SK-N-SH treated with all-trans-retinoic acid at 6 μM for 48 hours (cell line): ENCODE results near the gene TTLL10.

Source experiments
- ATAC-seq: fragments of 200-7000 bp; cut with Tn5 transposase; 3 replicates; pipeline ENCODE4 v1.9.1; 2020; ENCODE audit warnings: mild to moderate bottlenecking, moderate library complexity
- ARNTL ChIP-seq: fragments of 450-650 bp; formaldehyde crosslinking; IDR thresholded peaks from 2 replicates; pipeline ENCODE4 v1.5.0; 2020; ENCODE audit warnings: low read depth, mild to moderate bottlenecking, moderate library complexity, borderline replicate concordance
- BACH2 ChIP-seq: fragments of 250-450 bp; sonication (Bioruptor Pico); IDR thresholded peaks from 2 replicates; pipeline ENCODE4 v1.9.0; 2021; ENCODE audit warnings: mild to moderate bottlenecking, borderline replicate concordance
- CSDC2 ChIP-seq: fragments of 250-450 bp; sonication (Bioruptor Pico); IDR thresholded peaks from 2 replicates; pipeline ENCODE4 v1.5.0; 2020; ENCODE audit warnings: mild to moderate bottlenecking, moderate library complexity
- ESRRG ChIP-seq: fragments of 250-450 bp; sonication (Bioruptor Pico); IDR thresholded peaks from 2 replicates; pipeline ENCODE4 v1.6.1; 2021; ENCODE audit warnings: mild to moderate bottlenecking
- GLIS3 ChIP-seq: fragments of 250-450 bp; sonication (Bioruptor Pico); IDR thresholded peaks from 2 replicates; pipeline ENCODE4 v1.5.0; 2020; ENCODE audit warnings: mild to moderate bottlenecking, moderate library complexity
- ISL1 ChIP-seq: fragments of 250-450 bp; sonication (Bioruptor Pico); IDR thresholded peaks from 2 replicates; pipeline ENCODE4 v2.1.2; 2022; ENCODE audit warnings: mild to moderate bottlenecking, moderate library complexity
- PPARA ChIP-seq: fragments of 250-450 bp; sonication (Bioruptor Pico); IDR thresholded peaks from 2 replicates; pipeline ENCODE4 v1.5.0; 2020; ENCODE audit warnings: mild to moderate bottlenecking, borderline replicate concordance
- RARB ChIP-seq: fragments of 250-450 bp; sonication (Bioruptor Pico); IDR thresholded peaks from 2 replicates; pipeline ENCODE4 v1.8.0; 2021; ENCODE audit warnings: mild to moderate bottlenecking, moderate library complexity
- SNAI2 ChIP-seq: fragments of 250-450 bp; sonication (Bioruptor Pico); IDR thresholded peaks from 2 replicates; pipeline ENCODE4 v1.5.0; 2020; ENCODE audit warnings: mild to moderate bottlenecking, moderate library complexity
- TCF4 ChIP-seq: fragments of 250-450 bp; sonication (Bioruptor Pico); IDR thresholded peaks from 2 replicates; pipeline ENCODE4 v1.8.0; 2021; ENCODE audit warnings: mild to moderate bottlenecking, moderate library complexity, borderline replicate concordance
- ZC3H10 ChIP-seq: fragments of 250-450 bp; sonication (Bioruptor Pico); IDR thresholded peaks from 2 replicates; pipeline ENCODE4 v1.5.1; 2021; ENCODE audit warnings: mild to moderate bottlenecking, moderate library complexity
- ZFP3 ChIP-seq: fragments of 250-450 bp; sonication (Bioruptor Pico); IDR thresholded peaks from 2 replicates; pipeline ENCODE4 v1.5.0; 2020; ENCODE audit warnings: mild to moderate bottlenecking, moderate library complexity
- ZFP30 ChIP-seq: fragments of 450-650 bp; formaldehyde crosslinking; IDR thresholded peaks from 2 replicates; pipeline ENCODE4 v1.5.0; 2022; ENCODE audit warnings: mild to moderate bottlenecking, moderate library complexity
- ZNF565 ChIP-seq: fragments of 450-650 bp; formaldehyde crosslinking; conservative IDR thresholded peaks from 2 replicates; pipeline ENCODE4 v1.5.0; 2020; ENCODE audit warnings: low read depth, mild to moderate bottlenecking, moderate library complexity
- ZNF70 ChIP-seq: fragments of 450-650 bp; formaldehyde crosslinking; IDR thresholded peaks from 2 replicates; pipeline ENCODE4 v1.5.0; 2020; ENCODE audit warnings: mild to moderate bottlenecking, moderate library complexity
- ZNF8 ChIP-seq: fragments of 450-650 bp; formaldehyde crosslinking; IDR thresholded peaks from 2 replicates; pipeline ENCODE4 v1.5.0; 2020; ENCODE audit warnings: mild to moderate bottlenecking, moderate library complexity
- TF ChIP-seq, protein P1 (sequence below): fragments of 250-450 bp; sonication (Bioruptor Pico); IDR thresholded peaks from 2 replicates; pipeline ENCODE4 v1.5.1; 2021; ENCODE audit warnings: mild to moderate bottlenecking, moderate library complexity
- TF ChIP-seq, protein P2 (sequence below): fragments of 250-450 bp; sonication (Bioruptor Pico); IDR thresholded peaks from 2 replicates; pipeline ENCODE4 v1.5.1; 2020; ENCODE audit warnings: low read depth, mild to moderate bottlenecking, moderate library complexity
- TF ChIP-seq, protein P3 (sequence below): fragments of 250-450 bp; sonication (Bioruptor Pico); IDR thresholded peaks from 2 replicates; pipeline ENCODE4 v1.8.0; 2020; ENCODE audit warnings: mild to moderate bottlenecking, moderate library complexity, borderline replicate concordance
- TF ChIP-seq, protein P4 (sequence below): fragments of 250-450 bp; sonication (Bioruptor Pico); IDR thresholded peaks from 2 replicates; pipeline ENCODE4 v1.5.0; 2020; ENCODE audit warnings: mild to moderate bottlenecking, moderate library complexity
- TF ChIP-seq, protein P5 (sequence below): fragments of 250-450 bp; sonication (Bioruptor Pico); IDR thresholded peaks from 2 replicates; pipeline ENCODE4 v1.8.0; 2021; ENCODE audit warnings: low read depth, mild to moderate bottlenecking, moderate library complexity, borderline replicate concordance

The TTLL10 gene

DNA sequence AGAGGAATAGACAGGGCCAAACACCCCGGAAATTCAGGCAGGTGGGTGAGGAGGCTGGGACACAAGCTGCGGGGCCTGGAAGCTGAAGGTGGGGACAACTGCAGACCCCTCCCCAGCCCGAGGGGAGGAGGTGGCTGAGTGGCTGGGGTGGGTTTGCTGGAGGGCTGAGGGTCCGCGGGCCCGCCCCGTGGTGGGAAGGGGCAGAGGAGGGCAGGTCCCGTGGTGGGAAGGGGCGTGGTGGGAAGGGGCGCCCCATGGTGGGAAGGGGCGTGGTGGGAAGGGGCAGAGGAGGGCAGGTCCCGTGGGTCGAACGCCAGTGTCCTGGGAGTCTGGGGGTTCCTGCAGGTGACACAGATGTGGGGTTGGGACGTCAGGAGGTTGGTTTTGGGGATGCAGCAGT is 24.3 kb upstream of the TTLL10 start:
- TF ChIP-seq PPARA (no peak), RARB (CRISPR knock-in tag) (no peak), SNAI2 (CRISPR knock-in tag) (no peak), ZFP30 (CRISPR knock-in tag) (no peak), ZNF70 (no peak), GLIS3 (CRISPR knock-in tag) (no peak), ISL1 (no peak), ZFP3 (CRISPR knock-in tag) (no peak), BACH2 (CRISPR knock-in tag) (no peak), ZNF8 (no peak), ZNF565 (CRISPR knock-in tag) (no peak), CSDC2 (CRISPR knock-in tag) (no peak), ESRRG (no peak)
- TF ChIP-seq, protein P1, sequence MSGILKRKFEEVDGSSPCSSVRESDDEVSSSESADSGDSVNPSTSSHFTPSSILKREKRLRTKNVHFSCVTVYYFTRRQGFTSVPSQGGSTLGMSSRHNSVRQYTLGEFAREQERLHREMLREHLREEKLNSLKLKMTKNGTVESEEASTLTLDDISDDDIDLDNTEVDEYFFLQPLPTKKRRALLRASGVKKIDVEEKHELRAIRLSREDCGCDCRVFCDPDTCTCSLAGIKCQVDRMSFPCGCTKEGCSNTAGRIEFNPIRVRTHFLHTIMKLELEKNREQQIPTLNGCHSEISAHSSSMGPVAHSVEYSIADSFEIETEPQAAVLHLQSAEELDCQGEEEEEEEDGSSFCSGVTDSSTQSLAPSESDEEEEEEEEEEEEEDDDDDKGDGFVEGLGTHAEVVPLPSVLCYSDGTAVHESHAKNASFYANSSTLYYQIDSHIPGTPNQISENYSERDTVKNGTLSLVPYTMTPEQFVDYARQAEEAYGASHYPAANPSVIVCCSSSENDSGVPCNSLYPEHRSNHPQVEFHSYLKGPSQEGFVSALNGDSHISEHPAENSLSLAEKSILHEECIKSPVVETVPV (CRISPR knock-in tag), result no peak
- TF ChIP-seq, protein P2, sequence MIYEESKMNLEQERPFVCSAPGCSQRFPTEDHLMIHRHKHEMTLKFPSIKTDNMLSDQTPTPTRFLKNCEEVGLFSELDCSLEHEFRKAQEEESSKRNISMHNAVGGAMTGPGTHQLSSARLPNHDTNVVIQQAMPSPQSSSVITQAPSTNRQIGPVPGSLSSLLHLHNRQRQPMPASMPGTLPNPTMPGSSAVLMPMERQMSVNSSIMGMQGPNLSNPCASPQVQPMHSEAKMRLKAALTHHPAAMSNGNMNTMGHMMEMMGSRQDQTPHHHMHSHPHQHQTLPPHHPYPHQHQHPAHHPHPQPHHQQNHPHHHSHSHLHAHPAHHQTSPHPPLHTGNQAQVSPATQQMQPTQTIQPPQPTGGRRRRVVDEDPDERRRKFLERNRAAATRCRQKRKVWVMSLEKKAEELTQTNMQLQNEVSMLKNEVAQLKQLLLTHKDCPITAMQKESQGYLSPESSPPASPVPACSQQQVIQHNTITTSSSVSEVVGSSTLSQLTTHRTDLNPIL (CRISPR knock-in tag), result no peak
- TF ChIP-seq, protein P3, sequence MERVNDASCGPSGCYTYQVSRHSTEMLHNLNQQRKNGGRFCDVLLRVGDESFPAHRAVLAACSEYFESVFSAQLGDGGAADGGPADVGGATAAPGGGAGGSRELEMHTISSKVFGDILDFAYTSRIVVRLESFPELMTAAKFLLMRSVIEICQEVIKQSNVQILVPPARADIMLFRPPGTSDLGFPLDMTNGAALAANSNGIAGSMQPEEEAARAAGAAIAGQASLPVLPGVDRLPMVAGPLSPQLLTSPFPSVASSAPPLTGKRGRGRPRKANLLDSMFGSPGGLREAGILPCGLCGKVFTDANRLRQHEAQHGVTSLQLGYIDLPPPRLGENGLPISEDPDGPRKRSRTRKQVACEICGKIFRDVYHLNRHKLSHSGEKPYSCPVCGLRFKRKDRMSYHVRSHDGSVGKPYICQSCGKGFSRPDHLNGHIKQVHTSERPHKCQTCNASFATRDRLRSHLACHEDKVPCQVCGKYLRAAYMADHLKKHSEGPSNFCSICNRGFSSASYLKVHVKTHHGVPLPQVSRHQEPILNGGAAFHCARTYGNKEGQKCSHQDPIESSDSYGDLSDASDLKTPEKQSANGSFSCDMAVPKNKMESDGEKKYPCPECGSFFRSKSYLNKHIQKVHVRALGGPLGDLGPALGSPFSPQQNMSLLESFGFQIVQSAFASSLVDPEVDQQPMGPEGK (CRISPR knock-in tag), result no peak
- TF ChIP-seq, protein P4, sequence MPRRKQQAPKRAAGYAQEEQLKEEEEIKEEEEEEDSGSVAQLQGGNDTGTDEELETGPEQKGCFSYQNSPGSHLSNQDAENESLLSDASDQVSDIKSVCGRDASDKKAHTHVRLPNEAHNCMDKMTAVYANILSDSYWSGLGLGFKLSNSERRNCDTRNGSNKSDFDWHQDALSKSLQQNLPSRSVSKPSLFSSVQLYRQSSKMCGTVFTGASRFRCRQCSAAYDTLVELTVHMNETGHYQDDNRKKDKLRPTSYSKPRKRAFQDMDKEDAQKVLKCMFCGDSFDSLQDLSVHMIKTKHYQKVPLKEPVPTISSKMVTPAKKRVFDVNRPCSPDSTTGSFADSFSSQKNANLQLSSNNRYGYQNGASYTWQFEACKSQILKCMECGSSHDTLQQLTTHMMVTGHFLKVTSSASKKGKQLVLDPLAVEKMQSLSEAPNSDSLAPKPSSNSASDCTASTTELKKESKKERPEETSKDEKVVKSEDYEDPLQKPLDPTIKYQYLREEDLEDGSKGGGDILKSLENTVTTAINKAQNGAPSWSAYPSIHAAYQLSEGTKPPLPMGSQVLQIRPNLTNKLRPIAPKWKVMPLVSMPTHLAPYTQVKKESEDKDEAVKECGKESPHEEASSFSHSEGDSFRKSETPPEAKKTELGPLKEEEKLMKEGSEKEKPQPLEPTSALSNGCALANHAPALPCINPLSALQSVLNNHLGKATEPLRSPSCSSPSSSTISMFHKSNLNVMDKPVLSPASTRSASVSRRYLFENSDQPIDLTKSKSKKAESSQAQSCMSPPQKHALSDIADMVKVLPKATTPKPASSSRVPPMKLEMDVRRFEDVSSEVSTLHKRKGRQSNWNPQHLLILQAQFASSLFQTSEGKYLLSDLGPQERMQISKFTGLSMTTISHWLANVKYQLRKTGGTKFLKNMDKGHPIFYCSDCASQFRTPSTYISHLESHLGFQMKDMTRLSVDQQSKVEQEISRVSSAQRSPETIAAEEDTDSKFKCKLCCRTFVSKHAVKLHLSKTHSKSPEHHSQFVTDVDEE (CRISPR knock-in tag), result no peak
- no peak for ATAC-seq

DNA sequence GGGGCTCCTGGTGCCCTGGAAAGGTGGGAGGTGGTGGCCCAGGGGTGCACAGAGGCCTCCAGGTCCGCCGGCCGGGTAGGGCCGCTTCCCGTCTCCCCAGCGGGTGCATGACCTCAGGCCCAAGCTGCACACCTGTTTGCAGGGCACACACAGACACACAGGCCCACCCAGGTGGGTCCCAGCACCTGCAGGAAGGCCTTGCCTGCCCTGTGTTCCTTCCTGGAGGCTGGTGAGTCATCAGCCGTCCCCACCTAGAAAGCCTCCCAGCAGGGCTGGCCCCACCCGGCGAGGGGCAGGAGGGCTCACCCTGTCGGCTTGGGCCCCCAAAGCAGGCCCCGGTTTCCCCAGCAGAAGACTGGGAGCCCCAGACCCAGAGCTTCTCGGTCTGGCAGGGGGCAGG is 23.6 kb upstream of the TTLL10 start:
- no peak for ATAC-seq
- TF ChIP-seq, protein P5, sequence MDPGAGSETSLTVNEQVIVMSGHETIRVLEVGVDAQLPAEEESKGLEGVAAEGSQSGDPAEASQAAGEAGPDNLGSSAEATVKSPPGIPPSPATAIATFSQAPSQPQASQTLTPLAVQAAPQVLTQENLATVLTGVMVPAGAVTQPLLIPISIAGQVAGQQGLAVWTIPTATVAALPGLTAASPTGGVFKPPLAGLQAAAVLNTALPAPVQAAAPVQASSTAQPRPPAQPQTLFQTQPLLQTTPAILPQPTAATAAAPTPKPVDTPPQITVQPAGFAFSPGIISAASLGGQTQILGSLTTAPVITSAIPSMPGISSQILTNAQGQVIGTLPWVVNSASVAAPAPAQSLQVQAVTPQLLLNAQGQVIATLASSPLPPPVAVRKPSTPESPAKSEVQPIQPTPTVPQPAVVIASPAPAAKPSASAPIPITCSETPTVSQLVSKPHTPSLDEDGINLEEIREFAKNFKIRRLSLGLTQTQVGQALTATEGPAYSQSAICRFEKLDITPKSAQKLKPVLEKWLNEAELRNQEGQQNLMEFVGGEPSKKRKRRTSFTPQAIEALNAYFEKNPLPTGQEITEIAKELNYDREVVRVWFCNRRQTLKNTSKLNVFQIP (CRISPR knock-in tag), result no peak
- TF ChIP-seq, protein P1 (CRISPR knock-in tag), result no peak
- TF ChIP-seq ISL1, result no peak
- TF ChIP-seq, protein P2 (CRISPR knock-in tag), result no peak
- no peak for TF ChIP-seq ARNTL
- TF ChIP-seq ZC3H10, result no peak
- TF ChIP-seq ZNF8, result no peak
- TF ChIP-seq SNAI2 (CRISPR knock-in tag), result no peak
- no peak for TF ChIP-seq TCF4
- TF ChIP-seq ZNF565 (CRISPR knock-in tag), result no peak
- no peak for TF ChIP-seq ESRRG
- TF ChIP-seq ZNF70, result no peak
- no peak for TF ChIP-seq ZFP30 (CRISPR knock-in tag)
- TF ChIP-seq ZFP3 (CRISPR knock-in tag), result no peak
- TF ChIP-seq, protein P4 (CRISPR knock-in tag), result no peak
- TF ChIP-seq GLIS3 (CRISPR knock-in tag), result no peak
- no peak for TF ChIP-seq RARB (CRISPR knock-in tag)
